Liver (tissue), 9 donors: ENCODE data around the gene CAMK2N2. TPM values are rescaled to one million over a fixed set of nuclear protein-coding genes. Genes with fewer than 3 reads are reported as not detected.

Experiments used
- DNase-seq: peaks from one replicate; pipeline ENCODE4 v3.0.0-alpha.2; 2017; ENCODE audit warnings: low spot score
- H3K27ac ChIP-seq, 2 donors: one replicate each; pipeline ENCODE4 v1.7.0; 2013; ENCODE audit warnings: inconsistent platforms in 2 of 2, low read length in 2 of 2, control low read depth in 1 of 2, low read depth in 1 of 2, mild to moderate bottlenecking in 1 of 2
- H3K27me3 ChIP-seq, 4 donors: one replicate each; pipeline versions ENCODE4 v1.6.1 to v1.7.0; 2013; ENCODE audit warnings: low read length in 3 of 4, inconsistent platforms in 1 of 4, mild to moderate bottlenecking in 1 of 4, moderate library complexity in 1 of 4; ENCODE audit not compliant: control insufficient read depth in 4 of 4, insufficient read depth in 4 of 4
- H3K36me3 ChIP-seq, 4 donors: one replicate each; pipeline versions ENCODE4 v1.6.1 to v1.7.0; 2013; ENCODE audit warnings: low read length in 3 of 4, mild to moderate bottlenecking in 3 of 4, low read depth in 1 of 4, moderate library complexity in 1 of 4; ENCODE audit not compliant: control insufficient read depth in 4 of 4, insufficient read depth in 3 of 4
- H3K4me1 ChIP-seq, 4 donors: one replicate each; pipeline versions ENCODE4 v1.6.1 to v1.7.0; 2013; ENCODE audit warnings: low read length in 3 of 4, mild to moderate bottlenecking in 3 of 4, moderate library complexity in 1 of 4; ENCODE audit not compliant: control insufficient read depth in 4 of 4, insufficient read depth in 4 of 4
- H3K4me3 ChIP-seq, 3 donors: one replicate each; pipeline versions ENCODE4 v1.6.1 to v1.7.0; 2013; ENCODE audit warnings: low read length in 3 of 3, control low read depth in 1 of 3, low read depth in 1 of 3, mild to moderate bottlenecking in 1 of 3
- H3K9ac ChIP-seq, 2 donors: one replicate each; pipeline ENCODE4 v1.7.0; 2013; ENCODE audit warnings: low read length in 2 of 2, mild to moderate bottlenecking in 2 of 2, moderate library complexity in 2 of 2, control low read depth in 1 of 2, low read depth in 1 of 2
- H3K9me3 ChIP-seq, 4 donors: one replicate each; pipeline versions ENCODE4 v1.6.1 to v1.7.0; 2013; ENCODE audit warnings: low read length in 3 of 4; ENCODE audit not compliant: control insufficient read depth in 4 of 4
- ATF3 ChIP-seq: IDR thresholded peaks from 2 replicates; pipeline ENCODE4 v1.6.1; 2016; ENCODE audit warnings: antibody characterized with exemption
- CTCF ChIP-seq: fragments of 150-350 bp; IDR thresholded peaks from 2 replicates; pipeline ENCODE4 v1.5.1; 2017; ENCODE audit warnings: improper control_type of control experiment, low read depth, low read length; ENCODE audit not compliant: missing input control
- EGR1 ChIP-seq, 2 donors: IDR thresholded peaks; 2 replicates each; pipeline ENCODE4 v1.6.1; 2016 to 2018; ENCODE audit warnings: antibody characterized with exemption in 2 of 2, low read depth in 2 of 2
- FOXA1 ChIP-seq: IDR thresholded peaks from 2 replicates; pipeline ENCODE4 v1.6.1; 2016; ENCODE audit warnings: antibody characterized with exemption
- FOXA2 ChIP-seq: IDR thresholded peaks from 2 replicates; pipeline ENCODE4 v1.6.1; 2016; ENCODE audit warnings: antibody characterized with exemption
- GABPA ChIP-seq, 2 donors: IDR thresholded peaks in 1 of 2; conservative IDR thresholded peaks in 1 of 2; 2 replicates each; pipeline ENCODE4 v1.6.1; 2016; ENCODE audit warnings: antibody characterized with exemption in 2 of 2, mild to moderate bottlenecking in 1 of 2, moderate library complexity in 1 of 2
- HNF4A ChIP-seq, 2 donors: conservative IDR thresholded peaks; 2 replicates each; pipeline ENCODE4 v1.6.1; 2016; ENCODE audit warnings: antibody characterized with exemption in 2 of 2, mild to moderate bottlenecking in 2 of 2
- HNF4G ChIP-seq: IDR thresholded peaks from 2 replicates; pipeline ENCODE4 v1.6.1; 2016; ENCODE audit warnings: antibody characterized with exemption
- JUND ChIP-seq, 2 donors: IDR thresholded peaks; 2 replicates each; pipeline ENCODE4 v1.6.1; 2016; ENCODE audit warnings: antibody characterized with exemption in 2 of 2
- MAX ChIP-seq: IDR thresholded peaks from 2 replicates; pipeline ENCODE4 v1.6.1; 2016; ENCODE audit warnings: antibody characterized with exemption
- NR2F2 ChIP-seq: IDR thresholded peaks from 2 replicates; pipeline ENCODE4 v1.6.1; 2016; ENCODE audit warnings: antibody characterized with exemption
- RAD21 ChIP-seq, 2 donors: IDR thresholded peaks; 2 replicates each; pipeline ENCODE4 v1.6.1; 2016; ENCODE audit warnings: antibody characterized with exemption in 2 of 2, mild to moderate bottlenecking in 2 of 2
- REST ChIP-seq: IDR thresholded peaks from 2 replicates; pipeline ENCODE4 v1.6.1; 2016; ENCODE audit warnings: antibody characterized with exemption, mild to moderate bottlenecking
- RXRA ChIP-seq, 2 donors: IDR thresholded peaks; 2 replicates each; pipeline ENCODE4 v1.6.1; 2017 to 2018; ENCODE audit warnings: antibody characterized with exemption in 2 of 2, mild to moderate bottlenecking in 1 of 2
- SP1 ChIP-seq: IDR thresholded peaks from 2 replicates; pipeline ENCODE4 v1.6.1; 2018; ENCODE audit warnings: antibody characterized with exemption, mild to moderate bottlenecking
- TAF1 ChIP-seq: conservative IDR thresholded peaks from 2 replicates; pipeline ENCODE4 v1.6.1; 2016; ENCODE audit warnings: antibody characterized with exemption, mild to moderate bottlenecking
- YY1 ChIP-seq: IDR thresholded peaks from 2 replicates; pipeline ENCODE4 v1.6.1; 2016; ENCODE audit warnings: antibody characterized with exemption, mild to moderate bottlenecking
- ZBTB33 ChIP-seq: IDR thresholded peaks from 2 replicates; pipeline ENCODE4 v1.6.1; 2016; ENCODE audit warnings: antibody characterized with exemption
- WGBS: extraction: QIAGEN DNeasy Blood & Tissue Kit; methylation state at CpG from one replicate; pipeline ENCODE4 v1.1.7; 2013; 5-methylcytosine and 5-hydroxymethylcytosine counted together
- polyA plus RNA-seq, 2 donors: library from polyadenylated mRNA; stranded (reverse) in 1 of 2; unstranded in 1 of 2; fragments of 200-250 nt in 1 of 2; fragments of >200 nt in 1 of 2; fragmentation: Nextera tagmentation in 1 of 2; extraction: Ambion mirVana in 1 of 2; gene quantifications; one replicate each; pipeline versions ENCODE4 v1.2.1 to v1.2.3, GENCODE V29; 2013 to 2015
- total RNA-seq, 2 donors: library from RNA; depleted of rRNA; stranded (reverse); fragments of >200 nt; gene quantifications; one replicate each; pipeline ENCODE4 v1.2.3, GENCODE V29; 2014
- donor health status: healthy.
- donor health status: healthy.
- donor health status: healthy.
- donor health status: healthy.
- donor health status: healthy.

The CAMK2N2 gene
- total and polyA plus RNA-seq, 4 donors = 0.61 TPM; not detected in 3

- Histone ChIP-seq H3K4me3 (no peak overlapping the region), H3K27me3 (peaks cover 0 to 5% (median 0%) of the 10 kb centered on the region in 4 donors), H3K27ac (no peak overlapping the region), H3K9ac (no peak overlapping the region), H3K36me3 (no peaks in the 10 kb centered on the region), H3K4me1 (peaks cover 9 to 12% (median 11%) of the 10 kb centered on the region in 4 donors), H3K9me3 (no peaks in the 10 kb centered on the region)
- 84% methylated on average over 7 of the region's 7 CpGs for WGBS
- no peak for DNase-seq
- TF ChIP-seq SP1 = no peak
- no peak for TF ChIP-seq NR2F2
- no peak for TF ChIP-seq JUND (IDR thresholded peaks at IDR 0.05)
- TF ChIP-seq CTCF = no peak
- TF ChIP-seq EGR1 (IDR thresholded peaks at IDR 0.05; ENCODE audit: low read depth in 2 of 2) = no peak
- no peak for TF ChIP-seq ZBTB33
Measured at GRCh38 chr3:184237211-184237610, 24.1 kb downstream of the CAMK2N2 start.

GRCh38 chr3:184236636-184237035 is 24.7 kb downstream of the CAMK2N2 start:
- Histone ChIP-seq H3K27me3 (peaks cover 0 to 5% (median 2%) of the 10 kb centered on the region in 4 donors), H3K9me3 (no peaks in the 10 kb centered on the region), H3K9ac (no peak overlapping the region), H3K4me3 (no peak overlapping the region), H3K36me3 (no peaks in the 10 kb centered on the region), H3K27ac (no peak overlapping the region), H3K4me1 (peaks cover 4 to 6% (median 6%) of the 10 kb centered on the region in 4 donors)
- WGBS = 94% methylated on average over 3 of the region's 3 CpGs
- no peak for TF ChIP-seq CTCF
- no peak for TF ChIP-seq FOXA1
- no peak for TF ChIP-seq MAX
- TF ChIP-seq JUND (IDR thresholded peaks at IDR 0.05) = no peak
- TF ChIP-seq RXRA (IDR thresholded peaks at IDR 0.05) = no peak
- TF ChIP-seq ZBTB33 = no peak
- no peak for TF ChIP-seq FOXA2
- TF ChIP-seq REST = no peak
- no peak for TF ChIP-seq EGR1 (IDR thresholded peaks at IDR 0.05; ENCODE audit: low read depth in 2 of 2)
- no peak for TF ChIP-seq HNF4G
- TF ChIP-seq YY1 = no peak
- no peak for TF ChIP-seq ATF3
- TF ChIP-seq RAD21 (IDR thresholded peaks at IDR 0.05) = no peak
- TF ChIP-seq HNF4A (conservative IDR thresholded peaks at IDR 0.05) = no peak
- TF ChIP-seq GABPA (IDR thresholded peaks at IDR 0.05 in 1 of 2, conservative IDR thresholded peaks at IDR 0.05 in 1 of 2) = no peak
- TF ChIP-seq SP1 = no peak
- TF ChIP-seq TAF1 = no peak
- TF ChIP-seq NR2F2 = no peak
- DNase-seq = no peak
